NT2/D1 (cell line): ENCODE measurements around the gene PDPK1.

Experiments
- SUZ12 ChIP-seq: IDR thresholded peaks from 2 replicates; pipeline ENCODE4 v1.6.1; 2011; ENCODE audit not compliant: insufficient read length, insufficient read depth; ENCODE audit errors: extremely low read depth
- YY1 ChIP-seq: IDR thresholded peaks from 2 replicates; pipeline ENCODE4 v1.6.1; 2011; ENCODE audit not compliant: insufficient read length, insufficient read depth

- no peak for TF ChIP-seq SUZ12
- no peak for TF ChIP-seq YY1
These were observed 10.1 kb upstream of the PDPK1 start for GRCh38 chr16:2527784-2528100.
